Activated naive CD8-positive, alpha-beta T cell treated with anti-CD3 and anti-CD28 coated beads, Interleukin-2, amount 50 U/mL, for 16 hours (primary cell): ENCODE measurements around the gene PRM3.

Experiments used
- DNase-seq: peaks from one replicate; pipeline ENCODE4 v3.0.0-alpha.2; 2020; ENCODE audit warnings: low read depth, low spot score

The PRM3 gene

DNA sequence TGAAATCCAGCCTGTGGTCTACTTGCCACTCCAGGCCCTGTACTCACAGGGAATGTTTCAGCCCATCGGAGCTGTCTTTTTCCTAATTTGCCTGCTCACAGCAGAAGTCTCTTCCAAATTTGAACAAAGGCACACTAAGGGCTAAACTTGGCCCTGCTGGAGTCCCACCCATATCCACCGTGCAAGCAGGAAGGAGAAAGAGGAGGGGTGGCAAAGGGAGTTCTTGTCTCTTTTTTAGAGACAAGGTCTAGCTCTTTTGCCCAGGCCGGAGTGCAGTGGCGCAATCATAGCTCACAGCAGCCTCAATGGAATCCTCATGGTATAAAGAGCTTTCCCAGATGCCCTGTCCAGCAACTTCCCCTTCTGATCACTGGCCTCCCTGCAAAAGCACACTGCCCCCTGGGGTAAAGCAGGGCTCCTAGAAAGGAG lies 10.4 kb upstream of the PRM3 start:
- no peak for DNase-seq

DNA sequence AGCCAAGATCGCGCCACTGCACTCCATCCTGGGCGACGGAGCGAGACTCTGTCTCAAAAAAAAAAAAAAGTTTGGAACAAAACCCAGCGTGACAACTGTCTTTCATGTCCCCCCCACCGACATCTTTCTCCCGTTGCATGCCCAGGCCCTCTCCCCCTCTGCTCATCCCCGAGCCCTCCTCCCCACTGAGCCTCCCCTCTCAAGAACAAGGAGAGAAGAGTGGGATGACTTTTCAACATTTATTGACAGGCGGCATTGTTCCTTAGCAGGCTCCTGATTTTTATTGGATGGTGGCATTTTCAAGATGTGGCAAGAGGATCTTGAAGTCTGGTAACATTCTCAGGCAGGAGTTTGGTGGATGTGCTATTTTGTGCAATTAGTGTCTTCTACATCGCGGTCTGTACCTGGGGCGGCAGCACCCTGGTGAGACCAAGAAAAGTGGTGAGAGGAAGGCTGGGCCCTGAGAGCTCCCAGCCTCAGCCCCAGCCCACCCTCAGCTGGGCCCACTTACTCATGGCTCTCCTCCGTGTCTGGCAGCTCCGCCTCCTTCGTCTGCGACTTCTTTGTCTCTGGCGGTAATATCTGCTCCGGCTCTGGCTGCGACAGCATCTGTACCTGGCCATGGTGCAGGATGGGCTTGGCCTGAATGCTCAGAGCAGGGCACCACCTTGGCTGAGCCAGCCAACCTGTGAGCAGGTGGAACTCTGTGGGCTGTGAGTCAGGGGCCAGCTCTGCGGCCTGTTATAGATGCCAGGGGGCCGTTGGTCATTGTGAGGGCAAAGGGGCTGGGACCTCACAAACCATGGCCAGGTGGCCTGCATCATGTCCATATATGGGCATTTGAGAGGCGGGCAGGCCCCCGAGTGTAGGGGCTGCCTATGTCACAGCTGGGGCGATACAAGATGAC lies 7.4 kb upstream of the PRM3 start, which contains the start of gene PRM1:
Gene PRM1 (minus strand): TSS at position 715 of the 907 bp plus-strand sequence. CDS start 92 bp downstream, at position 623.
- DNase-seq, result no peak

DNA sequence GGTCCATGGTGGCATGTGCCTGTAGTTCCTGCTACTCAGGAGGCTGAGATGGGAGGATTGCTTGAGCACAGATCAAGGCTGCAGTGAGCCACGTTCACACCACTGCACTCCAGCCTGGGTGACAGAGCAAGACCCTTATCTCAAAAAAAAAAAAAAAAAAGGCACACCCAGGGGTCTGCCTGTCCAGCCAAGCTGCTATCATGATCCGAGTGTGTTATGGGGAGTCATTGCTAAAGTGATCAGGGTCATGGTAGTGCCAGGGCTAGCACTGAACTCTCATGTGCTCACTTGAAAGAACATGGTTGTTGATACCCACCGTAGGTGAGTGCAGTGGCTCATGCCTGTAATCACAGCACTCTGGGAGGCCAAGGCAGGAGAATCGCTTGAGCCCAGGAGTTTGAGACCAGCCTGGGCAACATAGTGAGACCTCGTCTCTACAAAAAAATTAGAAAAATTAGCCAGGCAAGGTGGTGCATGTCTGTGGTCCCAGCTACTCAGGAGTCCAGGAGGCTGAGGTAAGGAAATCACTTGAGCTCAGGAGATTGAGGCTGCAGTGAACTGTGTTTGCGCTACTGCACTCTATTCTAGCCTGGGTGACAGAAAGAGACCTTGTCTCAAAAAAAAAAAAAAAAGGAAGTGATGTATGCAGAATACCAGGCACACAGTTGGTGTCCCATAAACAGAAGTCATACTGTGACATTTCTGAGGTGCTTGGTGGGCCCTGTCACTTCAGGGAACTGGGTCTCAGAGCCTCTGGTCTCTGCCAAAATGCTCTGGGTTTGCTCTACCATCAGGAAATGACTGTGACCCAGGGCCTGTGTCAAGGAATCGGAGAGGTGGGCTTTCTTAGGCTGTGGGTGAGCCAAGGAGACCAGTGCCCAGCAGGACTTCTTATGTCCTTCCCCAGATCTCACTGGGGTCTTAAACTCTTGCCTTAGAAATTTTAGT lies 5.5 kb upstream of the PRM3 start:
- DNase-seq, result no peak

DNA sequence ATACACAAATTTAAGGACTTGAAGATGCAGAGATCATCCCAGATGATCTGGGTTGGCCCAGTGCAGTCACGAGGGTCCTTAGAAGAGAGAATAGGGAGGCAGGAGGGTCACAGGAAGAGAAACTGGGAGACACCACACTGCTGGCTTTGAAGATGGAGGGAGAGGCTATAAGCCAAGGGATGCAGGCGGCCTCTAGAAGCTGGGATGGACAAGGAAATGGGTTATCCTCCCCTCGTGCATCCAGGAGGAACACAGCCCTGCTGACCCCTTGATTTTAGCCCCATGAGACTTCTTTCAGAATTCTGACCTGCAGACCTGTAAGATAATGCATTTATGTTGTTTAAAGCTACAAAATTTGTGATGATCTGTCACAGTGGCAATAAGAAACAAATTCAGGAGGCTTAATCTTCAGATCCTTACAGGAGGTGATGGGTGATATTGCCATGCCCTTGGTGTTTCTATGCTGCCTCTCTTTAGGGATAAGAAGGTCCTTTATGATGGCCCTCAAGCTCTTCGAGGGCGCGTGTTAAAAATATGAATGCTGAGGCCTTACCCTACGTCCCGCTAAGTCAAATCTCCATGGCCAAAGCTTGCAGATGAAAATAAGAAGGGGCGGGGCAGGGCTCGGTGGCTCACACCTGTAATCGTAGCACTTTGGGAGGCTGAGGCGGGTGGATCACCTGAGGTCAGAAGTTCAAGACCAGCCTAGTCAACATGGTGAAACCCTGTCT lies 4.3 kb upstream of the PRM3 start:
- DNase-seq, result no peak

DNA sequence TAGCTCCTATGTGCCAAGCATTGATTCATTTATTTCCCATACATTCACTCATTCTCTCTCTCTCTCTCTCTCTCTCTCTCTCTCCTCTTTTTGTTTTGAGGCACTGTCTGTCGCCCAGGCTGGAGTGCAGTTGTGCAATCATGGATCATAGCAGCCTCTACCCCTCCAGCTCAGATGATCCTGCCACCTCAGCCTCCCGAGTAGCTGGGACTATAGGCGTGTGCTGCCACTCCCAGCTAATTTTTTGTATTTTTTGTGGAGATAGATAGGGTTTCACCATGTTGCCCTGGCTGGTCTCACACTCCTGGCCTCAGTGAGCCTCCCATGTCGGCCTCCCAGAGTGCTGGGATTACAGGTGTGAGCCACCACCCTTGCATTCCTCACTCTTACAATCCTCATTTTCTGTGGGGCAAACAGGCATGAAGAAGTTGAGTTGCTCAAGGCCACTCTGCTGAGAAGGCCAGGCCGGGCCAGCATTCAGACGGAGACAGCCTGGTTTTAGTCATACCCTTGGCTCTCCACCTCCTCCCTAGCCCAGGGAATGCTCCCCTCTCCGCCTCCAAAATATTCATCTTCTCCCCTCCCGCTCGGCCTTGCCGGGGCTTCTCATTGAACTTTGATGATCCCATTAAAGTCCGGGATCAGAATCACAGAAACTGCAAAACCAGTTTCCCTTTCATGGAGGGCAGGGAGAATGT lies 3.6 kb upstream of the PRM3 start:
- DNase-seq, result no peak

DNA sequence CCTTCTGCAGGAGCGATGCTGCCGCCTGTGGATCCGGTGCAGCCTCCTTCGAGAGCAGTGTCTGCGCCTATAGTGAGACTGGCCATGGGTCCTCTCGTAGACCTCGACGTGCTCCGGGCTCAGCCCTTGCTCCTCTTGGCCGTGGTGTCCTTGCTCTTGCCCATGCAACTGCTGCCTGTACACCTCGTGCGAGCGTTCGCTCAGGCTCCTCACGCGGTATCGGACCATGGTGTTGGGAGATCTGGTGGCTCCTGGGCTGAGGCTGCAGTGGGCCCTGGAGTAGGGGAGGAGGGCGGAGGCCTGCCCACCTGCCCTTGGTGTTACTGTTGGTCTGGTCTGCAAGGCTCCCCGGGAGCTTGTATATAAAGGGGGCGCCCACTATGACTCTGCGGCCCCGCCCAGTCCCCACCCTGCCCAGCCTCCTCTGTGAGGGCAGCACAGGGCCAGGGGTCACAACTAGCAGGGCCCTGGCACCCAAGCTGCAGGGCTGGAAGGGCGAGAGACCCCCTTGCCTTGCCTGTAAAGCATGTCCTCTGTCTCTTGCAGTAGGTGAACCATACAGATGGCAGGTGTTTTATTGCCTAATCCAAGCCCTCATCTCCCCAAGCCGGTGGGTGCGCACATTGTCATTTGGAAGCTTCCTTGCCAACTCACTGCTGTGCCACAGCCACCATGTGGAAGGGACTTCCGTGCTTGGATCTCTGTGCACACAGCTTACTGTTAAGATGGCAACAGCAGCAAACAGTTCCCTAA lies 2.9 kb upstream of the PRM3 start, which contains the start of gene PRM2:
Gene PRM2 (minus strand): TSS at position 338 of the 753 bp plus-strand sequence. CDS start 110 bp downstream, at position 228.
- no peak for DNase-seq

DNA sequence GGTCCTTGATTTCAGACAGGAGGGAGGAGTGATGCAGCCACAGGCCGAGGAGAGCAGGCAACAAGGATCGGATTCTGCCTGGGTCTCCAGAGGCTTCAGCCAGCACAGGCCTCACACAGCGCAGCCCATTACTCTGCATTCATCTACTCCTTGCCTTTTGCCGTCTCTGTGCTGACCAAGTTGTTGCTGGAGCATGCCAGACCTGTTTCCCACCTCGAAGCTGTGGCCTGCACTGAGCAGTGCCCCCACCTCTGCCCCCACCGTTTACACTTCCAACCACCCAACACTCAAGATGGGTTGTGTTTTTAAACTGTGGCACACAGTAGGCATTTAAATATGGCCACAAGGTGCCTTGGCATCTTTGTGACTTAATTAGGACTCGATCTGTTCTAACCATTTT lies 1.5 kb upstream of the PRM3 start:
- DNase-seq, result no peak

DNA sequence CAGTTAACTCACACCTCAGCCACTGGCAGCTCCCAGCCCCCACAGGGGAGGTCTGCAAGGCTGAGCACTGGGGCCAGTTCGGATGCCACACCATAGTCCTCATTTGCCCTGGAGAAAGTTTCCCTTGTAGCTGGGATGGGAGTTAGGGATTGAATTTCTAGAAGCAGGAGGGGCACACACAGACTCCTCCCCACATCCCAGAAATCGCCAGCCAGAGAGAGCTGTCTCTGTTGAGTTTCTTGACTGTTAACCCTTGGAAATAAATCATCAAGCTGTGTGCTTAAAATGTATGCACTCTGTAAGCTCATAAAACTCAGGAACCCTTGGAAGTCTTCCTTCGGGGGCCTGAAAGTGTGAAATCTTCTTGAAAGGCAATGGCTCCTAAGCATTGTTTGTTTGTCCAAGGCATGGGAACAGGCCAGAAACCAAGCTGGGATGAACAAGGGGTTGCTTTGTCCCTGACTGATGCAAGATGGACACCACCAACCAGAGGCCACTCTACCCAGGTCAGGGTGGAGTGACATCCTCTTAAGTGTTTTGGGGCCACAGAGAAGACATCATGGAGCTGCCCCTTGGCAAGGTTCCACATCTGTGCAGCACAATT lies 394 bp upstream of the PRM3 start:
- DNase-seq, result no peak

DNA sequence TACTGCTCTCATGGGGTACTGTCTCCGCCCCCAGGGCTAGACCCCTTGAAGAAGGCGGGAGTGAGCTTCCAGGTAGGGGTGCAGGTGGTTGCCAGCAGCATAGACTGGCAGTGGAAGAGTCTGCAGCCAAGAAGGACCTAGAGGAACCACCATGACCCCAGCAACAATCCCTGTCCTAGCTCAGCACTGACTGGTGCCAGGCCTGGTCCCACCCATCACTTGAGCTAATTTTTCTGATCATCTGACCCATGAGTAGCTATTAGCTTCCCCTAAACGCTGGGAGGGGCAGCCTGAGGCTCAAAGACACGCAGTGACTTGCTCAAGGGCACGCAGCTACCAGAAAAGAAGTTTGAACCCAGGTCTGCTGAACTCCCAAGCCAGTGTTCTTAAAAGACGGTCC lies 945 bp downstream of the PRM3 start:
- no peak for DNase-seq

DNA sequence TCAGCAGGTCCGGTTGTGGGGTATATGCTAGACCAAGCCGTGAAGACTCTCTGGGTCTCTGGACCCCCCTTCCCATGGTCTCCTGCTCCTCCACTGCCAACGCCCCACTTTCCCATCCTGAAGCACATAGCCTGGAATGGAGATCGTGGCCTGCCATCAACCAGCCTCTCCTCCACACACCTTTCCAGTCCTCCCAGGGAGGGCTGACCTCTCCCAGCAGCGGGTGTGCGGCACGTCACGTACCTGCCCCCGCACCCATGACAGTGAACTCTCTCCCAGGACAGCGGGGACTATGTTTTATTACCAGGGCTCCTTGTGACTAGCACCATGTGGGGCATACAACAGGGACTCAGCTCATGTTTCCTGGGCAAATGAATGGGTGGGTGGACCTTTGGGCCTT lies 1.8 kb downstream of the PRM3 start:
- DNase-seq, result no peak

DNA sequence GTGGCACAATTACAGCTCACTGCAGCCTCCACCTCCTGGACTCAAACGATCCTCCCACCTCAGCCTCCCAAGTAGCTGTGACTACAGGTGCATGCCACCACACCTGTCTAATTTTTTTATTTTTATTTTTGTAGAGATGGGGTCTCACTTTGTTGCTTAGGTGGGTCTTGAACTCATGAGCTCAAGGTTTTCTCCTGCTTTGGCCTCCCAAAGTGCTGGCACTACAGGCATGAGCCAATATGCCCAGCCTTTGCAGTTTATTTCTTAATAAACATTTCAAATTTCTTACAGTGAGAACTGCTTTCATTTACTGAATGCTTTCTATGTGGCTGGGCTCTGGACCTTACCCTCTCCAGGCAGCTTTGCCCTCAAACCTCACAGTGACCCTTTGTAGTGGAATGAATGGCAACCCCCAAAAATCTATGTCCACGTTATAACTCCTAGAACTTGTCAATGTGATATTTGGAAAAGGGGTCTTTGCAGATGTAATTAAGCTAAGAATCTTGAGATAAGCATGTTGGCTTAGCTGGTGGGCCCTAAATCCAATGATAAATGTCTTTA lies 2.7 kb downstream of the PRM3 start:
- DNase-seq, result no peak

DNA sequence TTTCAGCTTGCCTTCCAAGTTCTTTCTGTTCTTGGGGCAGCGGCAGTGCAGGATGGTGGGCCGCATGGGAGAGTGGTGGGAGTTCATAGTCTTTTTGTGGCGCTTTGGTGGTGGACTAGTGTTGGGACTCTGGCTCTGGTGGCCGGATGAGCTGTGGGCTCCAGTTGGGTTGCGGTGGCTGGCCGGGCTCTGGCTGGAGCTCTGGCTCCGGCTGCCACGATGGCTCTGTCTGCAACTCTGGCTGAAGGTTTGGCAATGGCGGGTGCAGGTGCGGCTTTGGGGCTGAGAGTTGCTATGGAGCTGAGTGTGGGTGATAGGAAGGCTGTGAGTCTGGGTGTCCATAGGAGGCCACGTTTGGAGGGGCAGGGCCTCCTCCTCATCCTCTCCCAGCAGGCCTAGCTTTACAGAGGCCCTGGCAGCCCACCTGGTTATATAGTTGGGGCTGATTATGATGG lies 4.5 kb downstream of the PRM3 start, which contains the start of gene TNP2:
Gene TNP2 (minus strand): TSS at position 405 of the 455 bp plus-strand sequence. CDS start 63 bp downstream, at position 342.
- DNase-seq, result no peak

DNA sequence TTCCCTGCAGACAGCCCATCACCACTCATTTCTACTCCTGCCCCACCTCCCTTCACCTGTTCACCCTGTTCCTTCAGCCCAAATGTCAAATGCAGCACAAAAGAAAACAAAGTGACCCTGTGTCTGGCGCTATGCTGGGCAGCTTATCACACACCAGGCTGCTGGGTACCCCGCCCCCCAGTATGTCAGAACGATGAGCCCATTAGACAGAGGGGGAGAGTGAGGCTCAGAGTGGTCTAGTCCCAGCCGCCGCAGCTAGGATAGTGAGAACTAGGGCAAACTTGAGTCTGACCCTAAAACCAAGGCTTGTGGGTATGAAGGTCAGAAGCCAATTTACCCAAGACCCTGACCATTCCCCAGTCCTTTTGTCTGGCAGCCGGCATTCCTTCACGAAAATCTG lies 8.3 kb downstream of the PRM3 start:
- DNase-seq, result no peak

DNA sequence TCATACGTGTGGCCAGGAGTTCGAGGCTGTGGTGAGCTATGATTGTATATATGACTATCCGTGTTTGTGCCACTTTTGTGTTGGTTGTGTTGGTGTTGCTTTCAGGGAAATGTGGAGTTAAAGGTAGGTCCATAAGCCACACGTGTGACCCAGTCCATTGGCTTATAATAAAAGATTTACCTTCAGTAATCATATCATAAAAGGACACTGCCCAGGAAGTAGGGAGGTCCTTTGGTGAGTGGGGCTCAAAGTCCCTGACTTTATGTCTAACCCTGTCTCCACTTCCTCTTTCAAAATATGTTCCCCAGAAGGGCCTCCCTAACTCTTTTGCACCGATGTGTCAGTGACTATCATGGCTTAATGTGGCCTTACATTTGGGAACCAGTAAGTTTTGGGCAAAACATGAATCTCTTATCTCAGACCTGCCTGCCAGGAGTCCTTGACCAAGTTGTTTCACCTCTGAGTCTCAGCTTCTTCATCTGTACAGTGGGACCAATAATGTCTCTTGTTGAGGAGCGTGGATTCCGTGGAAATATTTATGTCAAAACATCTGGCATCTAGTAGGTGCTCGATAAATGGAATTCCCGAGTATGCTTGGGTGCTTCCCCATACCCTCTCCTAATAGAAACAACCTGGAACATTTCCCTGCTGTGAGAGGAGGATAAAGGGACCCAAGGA lies 9.1 kb downstream of the PRM3 start:
- DNase-seq, result no peak

DNA sequence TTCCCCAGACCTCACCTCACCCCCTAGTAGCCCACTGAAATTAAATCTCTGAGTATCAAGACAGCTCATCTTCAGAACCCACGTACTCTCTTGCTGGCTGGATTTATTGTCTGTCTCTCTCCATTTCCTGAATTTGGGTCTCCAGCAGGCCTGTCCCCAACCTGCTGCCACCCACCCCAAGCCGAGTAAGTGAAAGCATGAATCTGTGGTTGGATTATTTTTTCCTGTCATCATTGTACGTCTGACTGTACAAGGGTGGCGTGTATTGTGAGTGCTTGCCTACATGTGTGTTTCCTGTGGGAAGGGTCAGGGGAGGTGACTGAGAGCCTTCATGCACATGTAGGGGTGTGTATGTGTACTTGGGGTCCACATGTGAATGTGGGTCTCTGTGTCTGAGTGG lies 9.7 kb downstream of the PRM3 start:
- peak; percentile 42 for DNase-seq

DNA sequence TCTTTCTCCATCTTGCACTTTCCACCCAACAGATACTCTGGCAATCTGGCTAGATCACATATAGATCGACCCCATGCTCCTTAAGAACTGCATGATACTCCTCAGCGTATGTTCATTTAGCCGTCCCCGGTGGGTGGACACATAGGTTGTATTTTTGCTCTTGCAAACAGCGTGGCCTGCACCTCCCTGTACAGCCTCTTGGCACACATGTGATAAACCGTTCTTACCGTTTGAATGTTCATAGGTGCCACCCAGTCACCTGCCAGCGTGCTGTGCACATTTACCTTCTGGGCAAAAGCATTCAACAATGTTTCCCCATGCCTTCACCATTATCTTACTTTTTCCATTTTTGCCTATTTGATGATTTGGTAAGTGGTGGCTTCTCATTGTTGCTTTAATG lies 10.5 kb downstream of the PRM3 start:
- no peak for DNase-seq

DNA sequence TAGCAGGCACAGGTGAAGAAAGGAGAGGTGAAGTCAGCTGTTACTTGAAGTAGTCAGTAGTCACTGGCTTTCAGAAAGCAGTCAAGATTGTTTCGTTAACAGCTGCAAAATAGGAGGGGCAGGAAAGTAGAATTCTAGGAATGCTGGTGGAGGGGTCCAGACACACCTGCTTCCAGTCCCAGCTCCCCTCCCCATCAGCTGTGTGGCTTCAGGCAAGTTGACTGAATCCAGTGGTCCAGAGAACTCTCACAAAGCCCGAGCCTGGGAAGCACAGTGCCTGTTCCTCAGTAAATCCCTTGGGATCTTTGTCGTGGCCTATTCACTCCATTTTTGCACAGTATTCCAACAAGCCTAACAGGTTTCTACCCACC lies 12.8 kb downstream of the PRM3 start:
- DNase-seq, result no peak
